ENCODE data around the gene WDR35.

Gene WDR35

GRCh38 chr2:19865151-19865550 lies 124.8 kb downstream of the WDR35 start:
- Histone ChIP-seq H3K4me1 (ENCODE audit: insufficient read depth, low read length) (peaks cover 3% of the 10 kb centered on the region; the same call in 1 of the 2 replicates), H3K27me3 (ENCODE audit: insufficient read depth, low read length) (peaks cover 32% of the 10 kb centered on the region), H3K27ac (ENCODE audit: low read depth, low read length) (no peak overlapping the region), H3K36me3 (ENCODE audit: insufficient read depth, low read length) (no peaks in the 10 kb centered on the region), H3K9ac (ENCODE audit: low read depth, low read length) (no peak overlapping the region), H3K9me3 (ENCODE audit: insufficient read depth, low read depth, low read length) (no peaks in the 10 kb centered on the region), H3K4me3 (ENCODE audit: low read length) (no peak overlapping the region)
- 93% methylated on average over 1 of the region's 2 CpGs for WGBS

GRCh38 chr2:19864381-19864780 lies 125.5 kb downstream of the WDR35 start:
- peaks cover 24% of the 10 kb centered on the region for H3K27me3 ChIP-seq (ENCODE audit: insufficient read depth, low read length)
- H3K9ac ChIP-seq (ENCODE audit: low read depth, low read length), result no peak overlapping the region
- peaks cover 3% of the 10 kb centered on the region; the same call in 1 of the 2 replicates for H3K4me1 ChIP-seq (ENCODE audit: insufficient read depth, low read length)
- H3K36me3 ChIP-seq (ENCODE audit: insufficient read depth, low read length), result no peaks in the 10 kb centered on the region
- no peak overlapping the region for H3K4me3 ChIP-seq (ENCODE audit: low read length)
- no peak overlapping the region for H3K27ac ChIP-seq (ENCODE audit: low read depth, low read length)
- H3K9me3 ChIP-seq (ENCODE audit: insufficient read depth, low read depth, low read length), result no peaks in the 10 kb centered on the region
- 83% methylated on average over 11 of the region's 11 CpGs for WGBS

GRCh38 chr2:19863303-19864041 lies 126.4 kb downstream of the WDR35 start:
- Histone ChIP-seq H3K9ac (ENCODE audit: low read depth, low read length) (peak overlapping the region; percentile 9; the same call in 1 of the 2 replicates), H3K27ac (ENCODE audit: low read depth, low read length) (no peak overlapping the region)

GRCh38 chr2:19861813-19862212 lies 128.1 kb downstream of the WDR35 start:
- Histone ChIP-seq H3K27me3 (ENCODE audit: insufficient read depth, low read length) (no peaks in the 10 kb centered on the region), H3K36me3 (ENCODE audit: insufficient read depth, low read length) (no peaks in the 10 kb centered on the region), H3K4me3 (ENCODE audit: low read length) (no peak overlapping the region), H3K27ac (ENCODE audit: low read depth, low read length) (no peak overlapping the region), H3K9ac (ENCODE audit: low read depth, low read length) (no peak overlapping the region), H3K4me1 (ENCODE audit: insufficient read depth, low read length) (no peaks in the 10 kb centered on the region), H3K9me3 (ENCODE audit: insufficient read depth, low read depth, low read length) (no peaks in the 10 kb centered on the region)
- 88% methylated on average over 1 of the region's 1 CpG for WGBS

More at GRCh38 chr2:19863303-19864041, 126.4 kb downstream of the WDR35 start:
- Histone ChIP-seq H3K4me1 (ENCODE audit: insufficient read depth, low read length) (peaks cover 3% of the 10 kb centered on the region; the same call in 1 of the 2 replicates), H3K4me3 (ENCODE audit: low read length) (peak overlapping the region; percentile 46), H3K27me3 (ENCODE audit: insufficient read depth, low read length) (peaks cover 15% of the 10 kb centered on the region), H3K36me3 (ENCODE audit: insufficient read depth, low read length) (no peaks in the 10 kb centered on the region), H3K9me3 (ENCODE audit: insufficient read depth, low read depth, low read length) (no peaks in the 10 kb centered on the region)
- WGBS, result 12% methylated on average over 33 of the region's 33 CpGs

Measured in HUES64 (cell line).